ENCODE measurements around the gene PRR7. TPM values are rescaled to one million over a fixed set of nuclear protein-coding genes. Genes with fewer than 3 reads are reported as not detected.

Gene PRR7
- total and polyA plus RNA-seq, 4 donors: 0.17 to 1.4 (median 0.49) TPM

DNA sequence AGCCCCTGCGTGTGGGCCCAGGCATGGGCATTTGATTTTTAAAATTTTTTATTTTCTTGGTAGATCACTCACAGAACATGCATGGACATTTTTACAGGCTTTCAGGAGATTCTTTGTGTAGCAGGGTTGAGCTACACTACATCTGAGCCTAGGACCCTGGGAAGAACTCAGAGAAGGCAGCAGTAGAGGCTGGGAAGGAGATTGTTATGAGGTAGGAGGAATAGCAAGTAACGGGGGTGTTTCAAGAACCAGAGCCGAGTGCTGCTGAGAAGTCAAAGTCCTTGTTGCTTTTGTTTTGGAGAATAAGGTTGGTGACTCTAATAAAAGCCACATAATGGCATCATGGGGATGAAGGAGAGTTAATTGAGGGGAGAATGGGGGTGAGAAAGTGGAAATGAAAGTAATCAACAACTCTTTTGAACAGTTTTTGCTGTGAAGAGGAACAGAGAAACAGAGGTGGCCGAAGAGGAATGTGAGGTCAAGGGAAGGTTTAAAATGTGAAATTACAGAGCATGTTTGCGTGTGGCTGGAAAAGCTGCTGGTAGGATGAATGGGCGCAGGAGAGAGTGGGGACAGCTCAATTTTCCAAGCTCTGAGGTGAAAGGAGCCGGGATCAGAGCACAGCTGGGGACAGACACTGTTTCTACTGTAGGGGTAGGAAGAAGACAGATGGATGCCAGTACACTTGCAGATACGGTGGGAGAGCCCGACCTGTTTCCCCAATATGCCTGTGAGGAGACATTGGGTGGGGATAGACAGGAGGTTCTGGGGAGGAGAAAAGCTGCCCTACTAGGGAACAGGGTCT lies 55.5 kb downstream of the PRR7 start:
- no peak for TF ChIP-seq MAX (IDR thresholded peaks at IDR 0.05)
- TF ChIP-seq HNF4G (IDR thresholded peaks at IDR 0.05): no peak
- no peak for TF ChIP-seq FOXA1 (IDR thresholded peaks at IDR 0.05)
- TF ChIP-seq, protein P1, sequence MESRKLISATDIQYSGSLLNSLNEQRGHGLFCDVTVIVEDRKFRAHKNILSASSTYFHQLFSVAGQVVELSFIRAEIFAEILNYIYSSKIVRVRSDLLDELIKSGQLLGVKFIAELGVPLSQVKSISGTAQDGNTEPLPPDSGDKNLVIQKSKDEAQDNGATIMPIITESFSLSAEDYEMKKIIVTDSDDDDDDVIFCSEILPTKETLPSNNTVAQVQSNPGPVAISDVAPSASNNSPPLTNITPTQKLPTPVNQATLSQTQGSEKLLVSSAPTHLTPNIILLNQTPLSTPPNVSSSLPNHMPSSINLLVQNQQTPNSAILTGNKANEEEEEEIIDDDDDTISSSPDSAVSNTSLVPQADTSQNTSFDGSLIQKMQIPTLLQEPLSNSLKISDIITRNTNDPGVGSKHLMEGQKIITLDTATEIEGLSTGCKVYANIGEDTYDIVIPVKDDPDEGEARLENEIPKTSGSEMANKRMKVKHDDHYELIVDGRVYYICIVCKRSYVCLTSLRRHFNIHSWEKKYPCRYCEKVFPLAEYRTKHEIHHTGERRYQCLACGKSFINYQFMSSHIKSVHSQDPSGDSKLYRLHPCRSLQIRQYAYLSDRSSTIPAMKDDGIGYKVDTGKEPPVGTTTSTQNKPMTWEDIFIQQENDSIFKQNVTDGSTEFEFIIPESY (IDR thresholded peaks at IDR 0.05): no peak
- no peak for TF ChIP-seq JUND (IDR thresholded peaks at IDR 0.05)
- TF ChIP-seq HNF4A (conservative IDR thresholded peaks at IDR 0.05): no peak
- TF ChIP-seq, protein P2, sequence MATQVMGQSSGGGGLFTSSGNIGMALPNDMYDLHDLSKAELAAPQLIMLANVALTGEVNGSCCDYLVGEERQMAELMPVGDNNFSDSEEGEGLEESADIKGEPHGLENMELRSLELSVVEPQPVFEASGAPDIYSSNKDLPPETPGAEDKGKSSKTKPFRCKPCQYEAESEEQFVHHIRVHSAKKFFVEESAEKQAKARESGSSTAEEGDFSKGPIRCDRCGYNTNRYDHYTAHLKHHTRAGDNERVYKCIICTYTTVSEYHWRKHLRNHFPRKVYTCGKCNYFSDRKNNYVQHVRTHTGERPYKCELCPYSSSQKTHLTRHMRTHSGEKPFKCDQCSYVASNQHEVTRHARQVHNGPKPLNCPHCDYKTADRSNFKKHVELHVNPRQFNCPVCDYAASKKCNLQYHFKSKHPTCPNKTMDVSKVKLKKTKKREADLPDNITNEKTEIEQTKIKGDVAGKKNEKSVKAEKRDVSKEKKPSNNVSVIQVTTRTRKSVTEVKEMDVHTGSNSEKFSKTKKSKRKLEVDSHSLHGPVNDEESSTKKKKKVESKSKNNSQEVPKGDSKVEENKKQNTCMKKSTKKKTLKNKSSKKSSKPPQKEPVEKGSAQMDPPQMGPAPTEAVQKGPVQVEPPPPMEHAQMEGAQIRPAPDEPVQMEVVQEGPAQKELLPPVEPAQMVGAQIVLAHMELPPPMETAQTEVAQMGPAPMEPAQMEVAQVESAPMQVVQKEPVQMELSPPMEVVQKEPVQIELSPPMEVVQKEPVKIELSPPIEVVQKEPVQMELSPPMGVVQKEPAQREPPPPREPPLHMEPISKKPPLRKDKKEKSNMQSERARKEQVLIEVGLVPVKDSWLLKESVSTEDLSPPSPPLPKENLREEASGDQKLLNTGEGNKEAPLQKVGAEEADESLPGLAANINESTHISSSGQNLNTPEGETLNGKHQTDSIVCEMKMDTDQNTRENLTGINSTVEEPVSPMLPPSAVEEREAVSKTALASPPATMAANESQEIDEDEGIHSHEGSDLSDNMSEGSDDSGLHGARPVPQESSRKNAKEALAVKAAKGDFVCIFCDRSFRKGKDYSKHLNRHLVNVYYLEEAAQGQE (IDR thresholded peaks at IDR 0.05): no peak
- no peak for TF ChIP-seq YY1 (IDR thresholded peaks at IDR 0.05)
- no peak for TF ChIP-seq EGR1 (IDR thresholded peaks at IDR 0.05; ENCODE audit: low read depth in 2 of 2)
- TF ChIP-seq, protein P3, sequence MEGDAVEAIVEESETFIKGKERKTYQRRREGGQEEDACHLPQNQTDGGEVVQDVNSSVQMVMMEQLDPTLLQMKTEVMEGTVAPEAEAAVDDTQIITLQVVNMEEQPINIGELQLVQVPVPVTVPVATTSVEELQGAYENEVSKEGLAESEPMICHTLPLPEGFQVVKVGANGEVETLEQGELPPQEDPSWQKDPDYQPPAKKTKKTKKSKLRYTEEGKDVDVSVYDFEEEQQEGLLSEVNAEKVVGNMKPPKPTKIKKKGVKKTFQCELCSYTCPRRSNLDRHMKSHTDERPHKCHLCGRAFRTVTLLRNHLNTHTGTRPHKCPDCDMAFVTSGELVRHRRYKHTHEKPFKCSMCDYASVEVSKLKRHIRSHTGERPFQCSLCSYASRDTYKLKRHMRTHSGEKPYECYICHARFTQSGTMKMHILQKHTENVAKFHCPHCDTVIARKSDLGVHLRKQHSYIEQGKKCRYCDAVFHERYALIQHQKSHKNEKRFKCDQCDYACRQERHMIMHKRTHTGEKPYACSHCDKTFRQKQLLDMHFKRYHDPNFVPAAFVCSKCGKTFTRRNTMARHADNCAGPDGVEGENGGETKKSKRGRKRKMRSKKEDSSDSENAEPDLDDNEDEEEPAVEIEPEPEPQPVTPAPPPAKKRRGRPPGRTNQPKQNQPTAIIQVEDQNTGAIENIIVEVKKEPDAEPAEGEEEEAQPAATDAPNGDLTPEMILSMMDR (IDR thresholded peaks at IDR 0.05; ENCODE audit: low read depth, low read length, missing input control): no peak
- no peak for TF ChIP-seq GABPA (IDR thresholded peaks at IDR 0.05 in 1 of 2, conservative IDR thresholded peaks at IDR 0.05 in 1 of 2)
- no peak for TF ChIP-seq TAF1 (conservative IDR thresholded peaks at IDR 0.05)
- TF ChIP-seq, protein P4, sequence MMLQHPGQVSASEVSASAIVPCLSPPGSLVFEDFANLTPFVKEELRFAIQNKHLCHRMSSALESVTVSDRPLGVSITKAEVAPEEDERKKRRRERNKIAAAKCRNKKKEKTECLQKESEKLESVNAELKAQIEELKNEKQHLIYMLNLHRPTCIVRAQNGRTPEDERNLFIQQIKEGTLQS (IDR thresholded peaks at IDR 0.05): no peak
- TF ChIP-seq NR2F2 (IDR thresholded peaks at IDR 0.05): no peak
- TF ChIP-seq FOXA2 (IDR thresholded peaks at IDR 0.05): no peak
- no peak for TF ChIP-seq RAD21 (IDR thresholded peaks at IDR 0.05)
- TF ChIP-seq RXRA (IDR thresholded peaks at IDR 0.05): no peak
- TF ChIP-seq SP1 (IDR thresholded peaks at IDR 0.05): no peak
- Histone ChIP-seq H3K9me3 (ENCODE audit: control insufficient read depth in 4 of 4, low read length in 3 of 4) (no peaks in the 10 kb centered on the region), H3K4me3 (ENCODE audit: low read depth in 1 of 3, low read length in 3 of 3) (no peak overlapping the region), H3K36me3 (ENCODE audit: control insufficient read depth in 4 of 4, insufficient read depth in 3 of 4, low read depth in 1 of 4, low read length in 3 of 4) (no peaks in the 10 kb centered on the region), H3K4me1 (ENCODE audit: control insufficient read depth in 4 of 4, insufficient read depth in 4 of 4, low read length in 3 of 4) (peaks cover 0 to 10% (median 4%) of the 10 kb centered on the region in 4 donors), H3K9ac (ENCODE audit: low read depth in 1 of 2, low read length in 2 of 2) (no peak overlapping the region), H3K27ac (ENCODE audit: low read depth in 1 of 2, low read length in 2 of 2) (no peak overlapping the region), H3K27me3 (ENCODE audit: control insufficient read depth in 4 of 4, insufficient read depth in 4 of 4, low read length in 3 of 4) (no peaks in the 10 kb centered on the region)
- WGBS: 61% methylated on average over 9 of the region's 9 CpGs
- DNase-seq (ENCODE audit: low spot score): no peak

Data from liver (tissue), 9 donors.